Esophagus muscularis mucosa (tissue), 4 donors: Measurements from ENCODE around the gene CD22. TPM values are rescaled to one million over a fixed set of nuclear protein-coding genes. Genes with fewer than 3 reads are reported as not detected.

Experiments
- DNase-seq: peaks from one replicate; pipeline ENCODE4 v3.0.0-alpha.2; 2017; ENCODE audit errors: extremely low spot score
- H3K27ac ChIP-seq, 4 donors: fragments of 200-600 bp; sonication (generic); replicated peaks in 1 of 4; 1 replicate in 3 of 4; 2 replicates in 1 of 4; pipeline ENCODE4 v1.5.1; 2016 to 2019; ENCODE audit warnings: mild to moderate bottlenecking in 1 of 4
- H3K27me3 ChIP-seq, 4 donors: fragments of 200-600 bp; sonication (generic); one replicate each; pipeline versions ENCODE4 v1.5.1 to v1.6.0; 2016 to 2019
- H3K36me3 ChIP-seq, 4 donors: fragments of 200-600 bp; sonication (generic); one replicate each; pipeline ENCODE4 v1.5.1; 2016 to 2019
- H3K4me1 ChIP-seq, 4 donors: fragments of 200-600 bp; sonication (generic); one replicate each; pipeline ENCODE4 v1.5.1; 2016 to 2019
- H3K4me3 ChIP-seq, 4 donors: fragments of 200-600 bp; sonication (generic); 1 replicate in 2 of 4; 2 replicates in 2 of 4; pipeline ENCODE4 v1.5.1; 2016 to 2019; ENCODE audit warnings: mild to moderate bottlenecking in 4 of 4, moderate library complexity in 1 of 4
- H3K9me3 ChIP-seq, 4 donors: fragments of 200-600 bp; sonication (generic); 1 replicate in 3 of 4; 2 replicates in 1 of 4; pipeline ENCODE4 v1.5.1; 2016 to 2019
- CTCF ChIP-seq, 3 experiments: fragments of 200-600 bp in 2 of 3; fragments of 450-650 bp in 1 of 3; sonication (generic) in 2 of 3; IDR thresholded peaks; one replicate each; pipeline ENCODE4 v1.5.1; 2017 to 2019; ENCODE audit warnings: antibody characterized with exemption in 3 of 3, mild to moderate bottlenecking in 2 of 3, moderate library complexity in 1 of 3
- EP300 ChIP-seq: sonication (generic); formaldehyde crosslinking; IDR thresholded peaks from one replicate; pipeline ENCODE4 v1.6.1; 2017; ENCODE audit warnings: antibody characterized with exemption
- POLR2A ChIP-seq: fragments of 450-650 bp; IDR thresholded peaks from one replicate; pipeline ENCODE4 v1.6.1; 2017; ENCODE audit warnings: antibody characterized with exemption, moderate library complexity, mild to moderate bottlenecking, low read depth
- POLR2AphosphoS5 ChIP-seq, 2 donors: sonication (generic); formaldehyde crosslinking; IDR thresholded peaks; one replicate each; pipeline ENCODE4 v1.6.1; 2017; ENCODE audit warnings: antibody characterized with exemption in 2 of 2
- WGBS: methylation state at CpG from one replicate; pipeline ENCODE4 v1.1.5; 2018; 5-methylcytosine and 5-hydroxymethylcytosine counted together
- intact Hi-C: fragments of 100-400 bp; cut with DNase I; formaldehyde crosslinking; loops from one replicate; pipeline ENCODE4 v1.15.1; 2023
- total RNA-seq, 4 donors: library from RNA; depleted of rRNA; stranded (reverse); fragments of >200 nt; gene quantifications; one replicate each; pipeline versions ENCODE4 v1.1.0 to v1.2.1, GENCODE V29; 2016

The CD22 gene
- total RNA-seq, 4 donors from 2014 or later: 2.3 to 12.5 (median 3.7) TPM

- intact Hi-C loops: no loop called here
- no peak overlapping the region for H3K27ac ChIP-seq
- no peak for DNase-seq
- 48% methylated on average over 2 of the region's 2 CpGs for WGBS
- H3K4me3 ChIP-seq: no peak overlapping the region
- no peaks in the 10 kb centered on the region for H3K4me1 ChIP-seq
- H3K36me3 ChIP-seq: no peaks in the 10 kb centered on the region
- TF ChIP-seq POLR2A: no peak
- TF ChIP-seq CTCF (IDR thresholded peaks at IDR 0.05): no peak
- no peak for TF ChIP-seq POLR2AphosphoS5 (IDR thresholded peaks at IDR 0.05)
- TF ChIP-seq EP300: no peak
- peaks cover 0 to 73% (median 2%) of the 10 kb centered on the region in 4 donors for H3K27me3 ChIP-seq
- H3K9me3 ChIP-seq: no peaks in the 10 kb centered on the region
Measured at GRCh38 chr19:35288331-35288730, 40.7 kb upstream of the CD22 start.

DNA sequence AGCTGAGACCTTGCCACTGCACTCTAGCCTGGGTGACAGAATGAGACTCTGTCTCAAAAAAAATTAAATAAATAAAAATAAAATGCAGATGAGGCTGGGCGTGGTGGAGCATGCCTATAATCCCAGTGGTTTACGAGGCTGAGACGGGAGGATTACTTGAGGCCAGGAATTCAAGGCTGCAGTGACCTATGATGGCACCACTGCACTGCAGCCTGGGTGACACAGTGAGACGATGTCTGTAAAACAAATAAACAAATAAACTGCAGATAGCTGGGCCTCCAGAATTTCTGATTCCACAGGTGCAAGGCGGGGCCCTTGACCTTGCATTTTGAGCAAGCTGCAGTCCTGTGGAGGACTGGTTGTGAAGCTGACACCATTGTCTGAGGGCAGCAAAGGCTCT lies 40.1 kb upstream of the CD22 start:
- H3K4me1 ChIP-seq: no peaks in the 10 kb centered on the region
- H3K9me3 ChIP-seq: no peaks in the 10 kb centered on the region
- no peaks in the 10 kb centered on the region for H3K36me3 ChIP-seq
- WGBS: 46% methylated on average over 5 of the region's 5 CpGs
- no peak overlapping the region for H3K27ac ChIP-seq
- intact Hi-C loops: no loop called here
- peaks cover 0 to 73% (median 0%) of the 10 kb centered on the region in 4 donors for H3K27me3 ChIP-seq
- no peak overlapping the region for H3K4me3 ChIP-seq
- TF ChIP-seq POLR2A (no peak), POLR2AphosphoS5 (IDR thresholded peaks at IDR 0.05) (no peak), EP300 (no peak), CTCF (IDR thresholded peaks at IDR 0.05) (no peak)
- no peak for DNase-seq

GRCh38 chr19:35290381-35291127 lies 38.4 kb upstream of the CD22 start:
- no peaks in the 10 kb centered on the region for H3K9me3 ChIP-seq
- WGBS: 68% methylated on average over 18 of the region's 20 CpGs
- peaks cover 0 to 73% (median 0%) of the 10 kb centered on the region in 4 donors for H3K27me3 ChIP-seq
- no peaks in the 10 kb centered on the region for H3K36me3 ChIP-seq
- intact Hi-C loops: no loop called here
- no peak overlapping the region for H3K4me3 ChIP-seq
- TF ChIP-seq POLR2A (no peak), EP300 (no peak), POLR2AphosphoS5 (IDR thresholded peaks at IDR 0.05) (no peak), CTCF (IDR thresholded peaks at IDR 0.05) (no peak)
- no peak for DNase-seq
- H3K27ac ChIP-seq: no peak overlapping the region
- H3K4me1 ChIP-seq: no peaks in the 10 kb centered on the region

- WGBS: 78% methylated on average over 6 of the region's 6 CpGs
- intact Hi-C loops: no loop called here
- H3K9me3 ChIP-seq: no peaks in the 10 kb centered on the region
- no peak for DNase-seq
- no peak for TF ChIP-seq CTCF (IDR thresholded peaks at IDR 0.05)
- no peaks in the 10 kb centered on the region for H3K36me3 ChIP-seq
- no peaks in the 10 kb centered on the region for H3K4me1 ChIP-seq
- peaks cover 0 to 80% (median 0%) of the 10 kb centered on the region in 4 donors for H3K27me3 ChIP-seq
- H3K27ac ChIP-seq: no peak overlapping the region
- H3K4me3 ChIP-seq: no peak overlapping the region
Measured at GRCh38 chr19:35291259-35291658, 37.7 kb upstream of the CD22 start.

- DNase-seq: no peak
- intact Hi-C loops: no loop called here
- peaks cover 0 to 79% (median 0%) of the 10 kb centered on the region in 4 donors for H3K27me3 ChIP-seq
- TF ChIP-seq POLR2A (no peak), POLR2AphosphoS5 (IDR thresholded peaks at IDR 0.05) (no peak), CTCF (IDR thresholded peaks at IDR 0.05) (no peak), EP300 (no peak)
- H3K27ac ChIP-seq: no peak within 1 kb of the TSS
- no peak within 1 kb of the TSS for H3K4me3 ChIP-seq
- 81% methylated on average over 8 of the region's 12 CpGs for WGBS
- no peaks in the 10 kb centered on the region for H3K4me1 ChIP-seq
- H3K9me3 ChIP-seq: no peaks in the 10 kb centered on the region
- H3K36me3 ChIP-seq: no peaks in the 10 kb centered on the region
Measured at GRCh38 chr19:35291916-35292315, 37.1 kb upstream of the CD22 start, which contains the start of gene MAG. MAG (plus strand) TSS chr19:35292161; CDS start chr19:35295409, 3,248 bp downstream.
